ENCODE results near the gene USHBP1.

USHBP1 gene

GRCh38 chr19:17289489-17289888 is 24.9 kb upstream of the USHBP1 start:
- TF ChIP-seq MYC (IDR thresholded peaks at IDR 0.05; ENCODE audit: low read depth, low read length), result no peak
- TF ChIP-seq, protein P1, sequence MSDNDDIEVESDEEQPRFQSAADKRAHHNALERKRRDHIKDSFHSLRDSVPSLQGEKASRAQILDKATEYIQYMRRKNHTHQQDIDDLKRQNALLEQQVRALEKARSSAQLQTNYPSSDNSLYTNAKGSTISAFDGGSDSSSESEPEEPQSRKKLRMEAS (IDR thresholded peaks at IDR 0.05; ENCODE audit: low read depth, low read length), result no peak
- TF ChIP-seq CTCF (IDR thresholded peaks at IDR 0.05; ENCODE audit: low read depth, low read length), result no peak
- TF ChIP-seq POLR2A (IDR thresholded peaks at IDR 0.05; ENCODE audit: extremely low read depth, insufficient read length), result no peak
- DNase-seq (ENCODE audit: low read depth), result peak; percentile 74

DNA sequence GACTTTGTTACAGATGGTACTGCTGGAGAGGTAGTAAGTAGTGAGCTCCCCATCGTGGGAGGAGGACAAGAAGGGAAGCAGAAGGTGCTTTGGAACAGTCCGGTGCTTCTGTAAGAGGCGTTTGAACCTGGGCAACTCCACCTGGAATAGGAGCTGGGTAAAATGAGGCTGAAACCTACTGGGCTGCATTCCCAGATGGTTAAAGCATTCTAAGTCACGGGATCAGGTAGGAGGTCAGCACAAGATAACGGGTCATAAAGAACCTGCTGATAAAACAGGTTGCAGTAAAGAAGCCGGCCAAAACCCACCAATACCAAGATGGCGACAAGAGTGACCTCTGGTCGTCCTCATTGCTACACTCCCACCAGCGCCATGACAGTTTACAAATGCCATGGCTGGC is 22.2 kb upstream of the USHBP1 start:
- TF ChIP-seq CTCF (IDR thresholded peaks at IDR 0.05; ENCODE audit: low read depth, low read length) (no peak), POLR2A (IDR thresholded peaks at IDR 0.05; ENCODE audit: extremely low read depth, insufficient read length) (no peak), MYC (IDR thresholded peaks at IDR 0.05; ENCODE audit: low read depth, low read length) (no peak)
- TF ChIP-seq, protein P1 (IDR thresholded peaks at IDR 0.05; ENCODE audit: low read depth, low read length), result no peak
- no peak overlapping the region for H3K4me3 ChIP-seq (ENCODE audit: low read depth, low read length)
- DNase-seq (ENCODE audit: low read depth), result no peak

More at GRCh38 chr19:17289489-17289888, 24.9 kb upstream of the USHBP1 start:
- no peak overlapping the region for H3K4me3 ChIP-seq (ENCODE audit: low read depth, low read length)

GRCh38 chr19:17286263-17286662 is 21.7 kb upstream of the USHBP1 start:
- no peak overlapping the region for H3K4me3 ChIP-seq (ENCODE audit: low read depth, low read length)
- TF ChIP-seq CTCF (IDR thresholded peaks at IDR 0.05; ENCODE audit: low read depth, low read length), result no peak
- no peak for TF ChIP-seq MYC (IDR thresholded peaks at IDR 0.05; ENCODE audit: low read depth, low read length)
- TF ChIP-seq POLR2A (IDR thresholded peaks at IDR 0.05; ENCODE audit: extremely low read depth, insufficient read length), result no peak
- TF ChIP-seq, protein P1 (IDR thresholded peaks at IDR 0.05; ENCODE audit: low read depth, low read length), result no peak
- DNase-seq (ENCODE audit: low read depth), result no peak

DNA sequence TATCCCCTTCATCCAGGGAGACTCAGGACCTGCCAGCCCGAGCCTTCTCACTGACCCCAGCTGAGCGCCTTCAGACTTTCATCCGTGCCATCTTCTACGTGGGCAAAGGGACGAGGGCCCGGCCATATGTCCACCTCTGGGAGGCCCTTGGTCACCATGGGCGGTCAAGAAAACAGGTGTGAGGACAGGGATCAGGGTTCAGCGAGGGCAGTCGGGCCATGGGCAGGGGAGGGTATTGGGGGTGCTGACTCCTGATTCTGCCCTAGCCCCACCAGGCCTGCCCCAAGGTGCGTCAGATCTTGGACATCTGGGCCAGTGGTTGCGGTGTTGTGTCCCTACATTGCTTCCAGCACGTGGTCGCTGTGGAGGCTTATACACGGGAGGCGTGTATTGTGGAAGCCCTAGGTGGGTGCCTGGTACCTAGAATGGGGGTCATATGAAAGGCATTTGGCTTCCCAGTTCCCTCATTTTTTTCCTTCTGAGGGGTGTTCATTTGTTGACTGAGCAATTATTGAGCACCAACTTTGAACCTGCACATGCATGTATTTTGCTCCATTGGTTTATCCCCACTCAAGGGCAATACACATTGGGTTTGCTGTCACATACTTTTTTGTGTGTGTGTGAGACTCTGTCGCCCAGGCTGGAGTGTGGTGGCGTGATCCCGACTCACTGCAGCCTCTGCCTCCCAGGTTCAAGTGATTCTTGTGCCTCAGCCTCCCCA is 21.0 kb upstream of the USHBP1 start:
- no peak for DNase-seq (ENCODE audit: low read depth)
- no peak overlapping the region for H3K4me3 ChIP-seq (ENCODE audit: low read depth, low read length)
- TF ChIP-seq CTCF (IDR thresholded peaks at IDR 0.05; ENCODE audit: low read depth, low read length) (no peak), MYC (IDR thresholded peaks at IDR 0.05; ENCODE audit: low read depth, low read length) (no peak), POLR2A (IDR thresholded peaks at IDR 0.05; ENCODE audit: extremely low read depth, insufficient read length) (no peak)
- TF ChIP-seq, protein P1 (IDR thresholded peaks at IDR 0.05; ENCODE audit: low read depth, low read length), result no peak

GRCh38 chr19:17283504-17283996 is 19.0 kb upstream of the USHBP1 start:
- no peak overlapping the region for H3K4me3 ChIP-seq (ENCODE audit: low read depth, low read length)
- no peak for TF ChIP-seq POLR2A (IDR thresholded peaks at IDR 0.05; ENCODE audit: extremely low read depth, insufficient read length)
- no peak for TF ChIP-seq CTCF (IDR thresholded peaks at IDR 0.05; ENCODE audit: low read depth, low read length)
- TF ChIP-seq MYC (IDR thresholded peaks at IDR 0.05; ENCODE audit: low read depth, low read length), result no peak
- TF ChIP-seq, protein P1 (IDR thresholded peaks at IDR 0.05; ENCODE audit: low read depth, low read length), result no peak
- DNase-seq (ENCODE audit: low read depth), result no peak

Measured in NB4 (cell line).